Thyroid gland (tissue), 4 donors: ENCODE results near the gene P3H3.

Experiments
- POLR2A ChIP-seq, 2 donors: fragments of 450-650 bp; IDR thresholded peaks; one replicate each; pipeline ENCODE4 v1.6.1; 2017; ENCODE audit warnings: antibody characterized with exemption in 2 of 2, mild to moderate bottlenecking in 2 of 2, moderate library complexity in 1 of 2
- TF ChIP-seq, protein P1 (sequence below), 6 experiments: fragments of 200-600 bp in 3 of 6; fragments of 450-650 bp in 3 of 6; sonication (generic) in 3 of 6; IDR thresholded peaks; one replicate each; pipeline ENCODE4 v1.5.1; 2016 to 2019; ENCODE audit warnings: antibody characterized with exemption in 6 of 6, mild to moderate bottlenecking in 2 of 6, inconsistent platforms in 1 of 6, moderate library complexity in 1 of 6

GRCh38 chr12:6833189-6833890 is 5.1 kb downstream of the P3H3 start:
- TF ChIP-seq, protein P1, sequence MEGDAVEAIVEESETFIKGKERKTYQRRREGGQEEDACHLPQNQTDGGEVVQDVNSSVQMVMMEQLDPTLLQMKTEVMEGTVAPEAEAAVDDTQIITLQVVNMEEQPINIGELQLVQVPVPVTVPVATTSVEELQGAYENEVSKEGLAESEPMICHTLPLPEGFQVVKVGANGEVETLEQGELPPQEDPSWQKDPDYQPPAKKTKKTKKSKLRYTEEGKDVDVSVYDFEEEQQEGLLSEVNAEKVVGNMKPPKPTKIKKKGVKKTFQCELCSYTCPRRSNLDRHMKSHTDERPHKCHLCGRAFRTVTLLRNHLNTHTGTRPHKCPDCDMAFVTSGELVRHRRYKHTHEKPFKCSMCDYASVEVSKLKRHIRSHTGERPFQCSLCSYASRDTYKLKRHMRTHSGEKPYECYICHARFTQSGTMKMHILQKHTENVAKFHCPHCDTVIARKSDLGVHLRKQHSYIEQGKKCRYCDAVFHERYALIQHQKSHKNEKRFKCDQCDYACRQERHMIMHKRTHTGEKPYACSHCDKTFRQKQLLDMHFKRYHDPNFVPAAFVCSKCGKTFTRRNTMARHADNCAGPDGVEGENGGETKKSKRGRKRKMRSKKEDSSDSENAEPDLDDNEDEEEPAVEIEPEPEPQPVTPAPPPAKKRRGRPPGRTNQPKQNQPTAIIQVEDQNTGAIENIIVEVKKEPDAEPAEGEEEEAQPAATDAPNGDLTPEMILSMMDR (IDR thresholded peaks at IDR 0.05), result no peak
- no peak for TF ChIP-seq POLR2A (IDR thresholded peaks at IDR 0.05)
